A549 (cell line): ENCODE measurements around the gene NPHS1. TPM values are rescaled to one million over a fixed set of nuclear protein-coding genes. Genes with fewer than 3 reads are reported as not detected.

Experiments used
- ATAC-seq, 2 experiments: fragments of 200-7000 bp in 1 of 2; fragments of >200 bp in 1 of 2; cut with Nextera tagmentation in 1 of 2; cut with Tn5 transposase in 1 of 2; 3 replicates each; pipeline versions ENCODE4 v1.8.0 to v1.9.1; 2018 to 2020; ENCODE audit warnings: mild to moderate bottlenecking in 1 of 2, moderate library complexity in 1 of 2
- CTCF ChIA-PET: fragments of 300-600 bp; sonication (Branson Sonifier 250); formaldehyde crosslinking; extraction: SDS; loops from one replicate; lab custom pipeline; 2021; ENCODE audit warnings: antibody characterized with exemption, inconsistent platforms; lab: Yijun Ruan, JAX
- POLR2A ChIA-PET: fragments of 350-600 bp; formaldehyde crosslinking; extraction: SDS; loops from one replicate; lab custom pipeline; 2021; ENCODE audit warnings: antibody characterized with exemption, inconsistent platforms; lab: Yijun Ruan, JAX
- DNase-seq, 2 experiments: peaks; one replicate each; pipeline versions ENCODE4 v3.0.0 to v3.0.0-alpha.2; 2011 to 2016; ENCODE audit warnings: low read depth in 1 of 2, low spot score in 1 of 2
- FAIRE-seq: peaks from 2 replicates; lab custom pipeline; 2011; peaks lifted over from hg19 to GRCh38; lab: Jason Lieb, UNC
- H3K27ac ChIP-seq, 2 experiments: fragments of >200 bp; sonication (Bioruptor Twin); formaldehyde crosslinking; 3 replicates each; pipeline ENCODE4 v1.5.1; 2016 to 2017
- H3K4me1 ChIP-seq: fragments of >200 bp; sonication (Bioruptor Twin); formaldehyde crosslinking; 3 replicates; pipeline ENCODE4 v1.6.1; 2016
- H3K4me2 ChIP-seq: fragments of >200 bp; sonication (Bioruptor Twin); formaldehyde crosslinking; 3 replicates; pipeline ENCODE4 v1.6.1; 2016
- H3K4me3 ChIP-seq: fragments of >200 bp; sonication (Bioruptor Twin); formaldehyde crosslinking; 3 replicates; pipeline ENCODE4 v1.5.1; 2016
- H3K9me3 ChIP-seq: fragments of >200 bp; sonication (Bioruptor Twin); formaldehyde crosslinking; 3 replicates; pipeline ENCODE4 v1.6.1; 2016
- ATOH8 ChIP-seq: fragments of 250-450 bp; sonication (Bioruptor Pico); IDR thresholded peaks from 2 replicates; pipeline ENCODE4 v1.5.0; 2020; ENCODE audit warnings: low read depth, mild to moderate bottlenecking, moderate library complexity
- CBX2 ChIP-seq: fragments of 200-600 bp; sonication (generic); IDR thresholded peaks from 2 replicates; pipeline ENCODE4 v1.6.1; 2016; ENCODE audit warnings: low read depth, mild to moderate bottlenecking, borderline replicate concordance
- CEBPB ChIP-seq, 2 experiments: fragments of >200 bp in 1 of 2; sonication (Bioruptor Twin) in 1 of 2; formaldehyde crosslinking in 1 of 2; IDR thresholded peaks; 2 replicates each; pipeline ENCODE4 v1.6.1; 2012 to 2016
- CHD4 ChIP-seq: fragments of 200-600 bp; sonication (generic); IDR thresholded peaks from 2 replicates; pipeline ENCODE4 v1.6.1; 2016; ENCODE audit warnings: antibody characterized with exemption, mild to moderate bottlenecking, borderline replicate concordance
- ESRRA ChIP-seq: fragments of 150-350 bp; IDR thresholded peaks from 2 replicates; pipeline ENCODE4 v1.6.1; 2014; ENCODE audit warnings: mild to moderate bottlenecking, low read length, borderline replicate concordance
- FOSB ChIP-seq: fragments of 250-450 bp; sonication (Bioruptor Pico); IDR thresholded peaks from 2 replicates; pipeline ENCODE4 v1.5.0; 2020; ENCODE audit warnings: mild to moderate bottlenecking, moderate library complexity
- GATA3 ChIP-seq: IDR thresholded peaks from 2 replicates; pipeline ENCODE4 v1.6.1; 2012; ENCODE audit warnings: borderline replicate concordance
- HDAC2 ChIP-seq: fragments of 200-600 bp; sonication (generic); IDR thresholded peaks from 2 replicates; pipeline ENCODE4 v1.6.1; 2016
- HES2 ChIP-seq: fragments of >200 bp; sonication (Bioruptor Twin); formaldehyde crosslinking; IDR thresholded peaks from 2 replicates; pipeline ENCODE4 v1.6.1; 2016
- HOXB13 ChIP-seq: fragments of 250-450 bp; sonication (Bioruptor Pico); IDR thresholded peaks from 2 replicates; pipeline ENCODE4 v1.5.0; 2020; ENCODE audit warnings: low read depth, mild to moderate bottlenecking, moderate library complexity
- JUN ChIP-seq, 2 experiments: fragments of >200 bp; sonication (Bioruptor Twin); formaldehyde crosslinking; IDR thresholded peaks; 2 replicates in 1 of 2; 3 replicates in 1 of 2; pipeline ENCODE4 v1.6.1; 2016 to 2017
- JUNB ChIP-seq: fragments of >200 bp; sonication (Bioruptor Twin); formaldehyde crosslinking; IDR thresholded peaks from 2 replicates; pipeline ENCODE4 v1.6.1; 2016
- KDM1A ChIP-seq: fragments of 200-600 bp; sonication (generic); IDR thresholded peaks from 2 replicates; pipeline ENCODE4 v1.6.1; 2016; ENCODE audit warnings: low read depth, mild to moderate bottlenecking
- NFE2L2 ChIP-seq: fragments of 150-350 bp; conservative IDR thresholded peaks from 2 replicates; pipeline ENCODE4 v1.6.1; 2014; ENCODE audit warnings: low read length
- NPAS2 ChIP-seq: fragments of 250-450 bp; sonication (Bioruptor Pico); IDR thresholded peaks from 2 replicates; pipeline ENCODE4 v1.8.0; 2022; ENCODE audit warnings: mild to moderate bottlenecking, moderate library complexity, borderline replicate concordance
- PHF8 ChIP-seq: fragments of 200-600 bp; sonication (generic); IDR thresholded peaks from 2 replicates; pipeline ENCODE4 v1.6.1; 2016; ENCODE audit warnings: low read depth, mild to moderate bottlenecking, antibody characterized with exemption, moderate library complexity, borderline replicate concordance
- POLR2A ChIP-seq: IDR thresholded peaks from 2 replicates; pipeline ENCODE4 v1.6.1; 2012; ENCODE audit warnings: mild to moderate bottlenecking, low read length
- RAD21 ChIP-seq, 2 experiments: fragments of >200 bp in 1 of 2; sonication (Bioruptor Twin) in 1 of 2; formaldehyde crosslinking in 1 of 2; IDR thresholded peaks in 1 of 2; conservative IDR thresholded peaks in 1 of 2; 2 replicates in 1 of 2; 3 replicates in 1 of 2; pipeline ENCODE4 v1.6.1; 2012 to 2018; ENCODE audit warnings: inconsistent platforms in 1 of 2
- REST ChIP-seq: fragments of 200-600 bp; sonication (generic); IDR thresholded peaks from 2 replicates; pipeline ENCODE4 v1.6.1; 2016; ENCODE audit warnings: antibody characterized with exemption, mild to moderate bottlenecking, moderate library complexity
- SREBF2 ChIP-seq: fragments of 450-650 bp; IDR thresholded peaks from 2 replicates; pipeline ENCODE4 v1.6.1; 2014; ENCODE audit warnings: mild to moderate bottlenecking, moderate library complexity
- ZC3H11A ChIP-seq: fragments of 450-650 bp; IDR thresholded peaks from 2 replicates; pipeline ENCODE4 v1.6.1; 2014; ENCODE audit warnings: antibody characterized with exemption, mild to moderate bottlenecking
- ZNF302 ChIP-seq: fragments of 250-450 bp; sonication (Bioruptor Pico); IDR thresholded peaks from 2 replicates; pipeline ENCODE4 v1.9.0; 2021; ENCODE audit warnings: inconsistent platforms, mild to moderate bottlenecking, moderate library complexity
- WGBS: methylation state at CpG from one replicate; pipeline ENCODE4 v1.1.6; 2017; ENCODE audit errors: missing lambda C conversion rate; 5-methylcytosine and 5-hydroxymethylcytosine counted together
- polyA plus RNA-seq, 4 experiments: library from polyadenylated mRNA; depleted of rRNA in 3 of 4; stranded (reverse); fragments of >200 nt; fragmentation: RNase III in 1 of 4; extraction: RNeasy Plus Mini Kit Qiagen cat#74134 plus additional on column Dnase treatment in 1 of 4; gene quantifications; 2 replicates in 3 of 4; 3 replicates in 1 of 4; pipeline ENCODE4 v1.2.3, GENCODE V29; 2011 to 2017
- TF ChIP-seq, protein P1 (sequence below): fragments of >200 bp; sonication (Bioruptor Twin); formaldehyde crosslinking; IDR thresholded peaks from 3 replicates; pipeline ENCODE4 v1.5.1; 2016
- TF ChIP-seq, protein P2 (sequence below): fragments of 450-650 bp; IDR thresholded peaks from 2 replicates; pipeline ENCODE4 v1.6.1; 2014; ENCODE audit warnings: antibody characterized with exemption

Gene NPHS1
- polyA plus RNA-seq, 2 of the 4 experiments (the other 2 are of a cell fraction): 0.27 TPM

DNA sequence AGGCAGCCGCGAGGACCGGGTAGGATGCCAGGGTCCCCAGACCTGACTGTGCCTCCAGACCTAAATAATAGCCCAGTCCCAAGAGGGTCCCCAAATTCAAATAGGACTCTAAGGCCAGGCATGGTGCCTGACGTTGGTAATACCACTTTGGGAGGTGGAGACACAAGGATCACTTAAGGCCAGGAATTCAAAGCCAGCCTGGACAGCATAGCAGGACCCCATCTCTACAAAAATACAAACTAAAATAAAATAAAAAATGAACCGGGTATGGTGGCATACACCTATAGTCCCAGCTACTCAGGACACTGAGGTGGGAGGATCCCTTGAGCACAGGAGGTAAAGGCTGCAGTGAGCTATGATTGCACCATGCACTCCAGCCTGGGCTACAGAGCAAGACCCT is 10.7 kb upstream of the NPHS1 start:
- POLR2A ChIA-PET: no interaction called here
- DNase-seq (no peak), FAIRE-seq (no peak), ATAC-seq (no peak)
- H3K4me3 ChIP-seq: no peak overlapping the region
- H3K27ac ChIP-seq: no peak overlapping the region
- CTCF ChIA-PET: interaction anchor here (1.5 kb wide), 1 partner anchor 13 kb away, joined by 4 read pairs; no protein-coding TSS in a partner anchor
- 77% methylated on average over 5 of the region's 5 CpGs for WGBS
- H3K9me3 ChIP-seq: no peaks in the 10 kb centered on the region
- H3K4me2 ChIP-seq: no peak overlapping the region
- peaks cover 3% of the 10 kb centered on the region; the same call in 1 of the 3 replicates for H3K4me1 ChIP-seq
- TF ChIP-seq POLR2A: no peak
- no peak for TF ChIP-seq JUNB
- no peak for TF ChIP-seq GATA3
- no peak for TF ChIP-seq NFE2L2
- no peak for TF ChIP-seq REST
- no peak for TF ChIP-seq SREBF2
- TF ChIP-seq RAD21 (conservative IDR thresholded peaks at IDR 0.05 in 1 of 2, IDR thresholded peaks at IDR 0.05 in 1 of 2): no peak
- no peak for TF ChIP-seq CBX2
- TF ChIP-seq CEBPB (IDR thresholded peaks at IDR 0.05): no peak

DNA sequence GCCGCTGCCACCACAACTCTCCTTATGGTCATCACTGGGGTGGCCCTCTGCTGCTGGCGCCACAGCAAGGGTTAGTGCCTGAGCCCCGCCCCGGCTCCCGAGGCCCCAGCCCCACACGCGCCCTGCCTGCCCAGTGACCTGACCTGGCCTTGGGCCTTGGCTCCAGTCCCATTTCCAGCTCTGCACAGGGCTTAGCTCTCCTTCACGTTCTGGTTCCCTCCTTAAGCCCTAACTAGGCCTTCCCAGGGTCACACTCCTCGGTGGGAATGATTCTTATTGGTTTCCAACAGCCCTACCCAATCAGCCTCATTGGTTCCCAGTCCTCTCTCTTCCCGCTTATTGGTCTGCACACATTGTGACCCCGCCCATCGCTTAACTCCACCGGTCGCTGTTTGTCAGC is 10.2 kb upstream of the NPHS1 start:
- CTCF ChIA-PET: no interaction called here
- no peak overlapping the region for H3K27ac ChIP-seq

More for the DNA sequence above, 10.2 kb upstream of the NPHS1 start:
- Histone ChIP-seq H3K9me3 (no peaks in the 10 kb centered on the region), H3K4me1 (no peaks in the 10 kb centered on the region), H3K4me2 (no peak overlapping the region)
- WGBS: 72% methylated on average over 14 of the region's 14 CpGs
- TF ChIP-seq HDAC2 (no peak), NPAS2 (CRISPR knock-in tag) (no peak), HES2 (no peak), PHF8 (no peak), CHD4 (no peak), ESRRA (no peak), FOSB (CRISPR knock-in tag) (no peak), KDM1A (no peak), NFE2L2 (no peak), JUN (IDR thresholded peaks at IDR 0.05) (no peak), ZC3H11A (no peak), ATOH8 (CRISPR knock-in tag) (no peak), ZNF302 (CRISPR knock-in tag) (no peak), HOXB13 (CRISPR knock-in tag) (no peak), SREBF2 (no peak), GATA3 (no peak)
- TF ChIP-seq, protein P1, sequence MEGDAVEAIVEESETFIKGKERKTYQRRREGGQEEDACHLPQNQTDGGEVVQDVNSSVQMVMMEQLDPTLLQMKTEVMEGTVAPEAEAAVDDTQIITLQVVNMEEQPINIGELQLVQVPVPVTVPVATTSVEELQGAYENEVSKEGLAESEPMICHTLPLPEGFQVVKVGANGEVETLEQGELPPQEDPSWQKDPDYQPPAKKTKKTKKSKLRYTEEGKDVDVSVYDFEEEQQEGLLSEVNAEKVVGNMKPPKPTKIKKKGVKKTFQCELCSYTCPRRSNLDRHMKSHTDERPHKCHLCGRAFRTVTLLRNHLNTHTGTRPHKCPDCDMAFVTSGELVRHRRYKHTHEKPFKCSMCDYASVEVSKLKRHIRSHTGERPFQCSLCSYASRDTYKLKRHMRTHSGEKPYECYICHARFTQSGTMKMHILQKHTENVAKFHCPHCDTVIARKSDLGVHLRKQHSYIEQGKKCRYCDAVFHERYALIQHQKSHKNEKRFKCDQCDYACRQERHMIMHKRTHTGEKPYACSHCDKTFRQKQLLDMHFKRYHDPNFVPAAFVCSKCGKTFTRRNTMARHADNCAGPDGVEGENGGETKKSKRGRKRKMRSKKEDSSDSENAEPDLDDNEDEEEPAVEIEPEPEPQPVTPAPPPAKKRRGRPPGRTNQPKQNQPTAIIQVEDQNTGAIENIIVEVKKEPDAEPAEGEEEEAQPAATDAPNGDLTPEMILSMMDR: no peak
- TF ChIP-seq, protein P2, sequence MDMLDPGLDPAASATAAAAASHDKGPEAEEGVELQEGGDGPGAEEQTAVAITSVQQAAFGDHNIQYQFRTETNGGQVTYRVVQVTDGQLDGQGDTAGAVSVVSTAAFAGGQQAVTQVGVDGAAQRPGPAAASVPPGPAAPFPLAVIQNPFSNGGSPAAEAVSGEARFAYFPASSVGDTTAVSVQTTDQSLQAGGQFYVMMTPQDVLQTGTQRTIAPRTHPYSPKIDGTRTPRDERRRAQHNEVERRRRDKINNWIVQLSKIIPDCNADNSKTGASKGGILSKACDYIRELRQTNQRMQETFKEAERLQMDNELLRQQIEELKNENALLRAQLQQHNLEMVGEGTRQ: no peak
- TF ChIP-seq, all 56 proteins: peak for 0
- no peak for FAIRE-seq
- POLR2A ChIA-PET: no interaction called here
- peak in 1 of 2 experiments; percentile 55 for DNase-seq
- ATAC-seq: peak; percentile 15 to 31; a peak in 3 of 6 replicates
- no peak overlapping the region for H3K4me3 ChIP-seq
